GM06990 (cell line): ENCODE data around the gene PRDM9.

Experiments used
- DNase-seq: peaks from one replicate; pipeline ENCODE4 v3.0.0-alpha.2; 2011; ENCODE audit not compliant: insufficient read length; ENCODE audit errors: extremely low read depth
- H3K27me3 ChIP-seq: replicated peaks from 2 replicates; pipeline ENCODE4 v1.6.0; 2011; ENCODE audit warnings: low read length; ENCODE audit not compliant: control insufficient read depth, insufficient read depth
- H3K36me3 ChIP-seq: 2 replicates; pipeline ENCODE4 v1.5.1; 2011; ENCODE audit warnings: low read length; ENCODE audit not compliant: control insufficient read depth, insufficient read depth
- H3K4me3 ChIP-seq: replicated peaks from 2 replicates; pipeline ENCODE4 v1.5.1; 2011; ENCODE audit warnings: low read depth, mild to moderate bottlenecking, control low read depth, low read length
- TF ChIP-seq, protein P1 (sequence below): IDR thresholded peaks from 2 replicates; pipeline ENCODE4 v1.5.1; 2011; ENCODE audit warnings: low read length, control low read depth, mild to moderate bottlenecking, inconsistent platforms; ENCODE audit not compliant: insufficient read depth, poor library complexity, severe bottlenecking

The PRDM9 gene

DNA sequence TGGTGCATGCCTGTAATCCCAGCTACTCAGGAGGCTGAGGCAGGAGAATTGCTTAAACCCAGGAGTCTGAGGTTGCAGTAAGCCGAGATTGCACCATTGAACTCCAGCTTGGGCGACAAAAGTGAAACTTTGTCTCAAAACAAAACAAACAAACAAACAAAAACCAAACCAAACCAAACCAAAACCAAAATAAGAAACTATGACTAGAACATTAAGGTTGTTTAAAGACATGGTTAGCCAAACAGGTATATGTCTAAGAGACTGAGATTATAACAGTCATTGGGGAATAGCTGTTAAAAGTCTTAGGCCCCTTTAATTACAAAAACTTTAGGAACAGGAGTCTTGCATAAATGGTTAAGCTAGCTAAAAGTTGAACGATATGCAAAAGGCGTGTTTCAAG, 63.6 kb downstream of the PRDM9 start:
- TF ChIP-seq, protein P1, sequence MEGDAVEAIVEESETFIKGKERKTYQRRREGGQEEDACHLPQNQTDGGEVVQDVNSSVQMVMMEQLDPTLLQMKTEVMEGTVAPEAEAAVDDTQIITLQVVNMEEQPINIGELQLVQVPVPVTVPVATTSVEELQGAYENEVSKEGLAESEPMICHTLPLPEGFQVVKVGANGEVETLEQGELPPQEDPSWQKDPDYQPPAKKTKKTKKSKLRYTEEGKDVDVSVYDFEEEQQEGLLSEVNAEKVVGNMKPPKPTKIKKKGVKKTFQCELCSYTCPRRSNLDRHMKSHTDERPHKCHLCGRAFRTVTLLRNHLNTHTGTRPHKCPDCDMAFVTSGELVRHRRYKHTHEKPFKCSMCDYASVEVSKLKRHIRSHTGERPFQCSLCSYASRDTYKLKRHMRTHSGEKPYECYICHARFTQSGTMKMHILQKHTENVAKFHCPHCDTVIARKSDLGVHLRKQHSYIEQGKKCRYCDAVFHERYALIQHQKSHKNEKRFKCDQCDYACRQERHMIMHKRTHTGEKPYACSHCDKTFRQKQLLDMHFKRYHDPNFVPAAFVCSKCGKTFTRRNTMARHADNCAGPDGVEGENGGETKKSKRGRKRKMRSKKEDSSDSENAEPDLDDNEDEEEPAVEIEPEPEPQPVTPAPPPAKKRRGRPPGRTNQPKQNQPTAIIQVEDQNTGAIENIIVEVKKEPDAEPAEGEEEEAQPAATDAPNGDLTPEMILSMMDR = no peak

More for the DNA sequence above, 63.6 kb downstream of the PRDM9 start:
- Histone ChIP-seq H3K36me3 (no peaks in the 10 kb centered on the region), H3K4me3 (no peak overlapping the region), H3K27me3 (no peaks in the 10 kb centered on the region)
- DNase-seq = no peak
